GM18508 (cell line): ENCODE measurements around the gene TECTA.
"Not testable (repeated sequence)": the region's sequence is repeated elsewhere in the genome, so short reads cannot be mapped to it uniquely, and the experiment has no call there.

ENCODE experiments used
- ATAC-seq: cut with Tn5 transposase; IDR thresholded peaks from one replicate; pipeline ENCODE4 v1.9.1; 2021; ENCODE audit warnings: moderate number of reproducible peaks; ENCODE audit not compliant: insufficient read depth, unreplicated experiment

Gene TECTA

GRCh38 chr11:121163658-121164308, 62.7 kb downstream of the TECTA start:
- no peak for ATAC-seq

- ATAC-seq, result not testable (repeated sequence)
Measured at GRCh38 chr11:121177629-121178028, 76.6 kb downstream of the TECTA start.

GRCh38 chr11:121179306-121179705, 78.3 kb downstream of the TECTA start:
- no peak for ATAC-seq

DNA sequence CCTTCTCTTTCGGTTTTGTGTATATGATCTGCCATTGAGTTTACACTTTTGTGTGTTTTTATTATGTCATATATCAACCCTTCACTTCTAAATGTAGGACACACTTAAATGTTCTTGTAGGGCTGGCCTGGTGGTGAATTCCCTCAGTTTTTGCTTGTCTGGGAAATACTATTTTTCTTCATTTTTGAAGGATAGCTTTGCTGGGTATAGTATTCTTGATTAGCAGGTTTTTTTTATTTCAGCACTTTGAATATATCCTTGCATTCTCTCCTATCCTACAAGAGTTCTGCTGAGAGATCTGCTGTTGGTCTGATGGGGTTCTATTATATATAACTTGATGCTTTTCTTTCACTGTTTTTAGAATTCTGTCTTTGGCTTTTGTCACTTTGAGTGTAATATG, 79.1 kb downstream of the TECTA start:
- ATAC-seq, result no peak

GRCh38 chr11:121188776-121189175, 87.7 kb downstream of the TECTA start:
- no peak for ATAC-seq

GRCh38 chr11:121191818-121192217, 90.8 kb downstream of the TECTA start:
- ATAC-seq, result no peak

DNA sequence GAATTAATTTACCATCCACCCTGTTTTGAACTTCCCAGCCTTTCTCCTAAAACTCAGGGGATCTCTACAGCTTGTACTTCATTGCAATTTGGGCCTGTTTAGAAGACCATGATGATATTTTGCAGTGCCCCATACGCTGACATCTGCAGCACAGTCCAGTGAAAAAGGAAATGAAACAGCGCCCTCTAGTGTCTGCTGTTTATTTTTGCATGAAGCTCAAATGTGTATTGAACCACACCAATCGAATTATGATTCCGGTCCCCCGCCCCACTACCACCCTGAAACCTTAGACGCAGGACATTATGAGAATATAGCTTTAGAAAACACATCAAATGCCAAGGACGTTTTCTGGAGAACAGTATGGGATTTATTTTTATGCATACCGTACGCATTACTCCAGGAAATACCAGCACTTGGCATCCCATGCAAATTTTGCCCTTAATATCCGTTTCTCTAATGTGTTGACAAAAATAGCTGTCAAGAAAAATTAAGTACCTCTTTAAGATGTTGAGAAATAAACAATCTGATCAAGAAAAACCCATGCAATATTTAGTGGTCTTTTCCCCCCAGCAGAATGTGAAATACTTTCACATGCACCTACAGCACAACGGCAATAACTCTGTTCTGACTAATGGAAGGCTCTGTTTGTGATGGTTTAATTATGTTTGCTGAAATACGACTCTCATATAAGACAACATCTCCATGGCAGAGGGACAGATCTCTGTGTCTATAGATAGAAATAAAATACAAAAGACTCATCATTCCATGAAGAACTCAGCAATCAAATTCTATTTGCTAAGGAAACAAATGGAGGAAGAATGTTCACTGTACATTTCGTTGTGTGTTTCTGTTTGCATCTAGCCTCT, 93.9 kb downstream of the TECTA start:
- peak; percentile 55 for ATAC-seq

GRCh38 chr11:121198491-121198890, 97.4 kb downstream of the TECTA start:
- no peak for ATAC-seq

DNA sequence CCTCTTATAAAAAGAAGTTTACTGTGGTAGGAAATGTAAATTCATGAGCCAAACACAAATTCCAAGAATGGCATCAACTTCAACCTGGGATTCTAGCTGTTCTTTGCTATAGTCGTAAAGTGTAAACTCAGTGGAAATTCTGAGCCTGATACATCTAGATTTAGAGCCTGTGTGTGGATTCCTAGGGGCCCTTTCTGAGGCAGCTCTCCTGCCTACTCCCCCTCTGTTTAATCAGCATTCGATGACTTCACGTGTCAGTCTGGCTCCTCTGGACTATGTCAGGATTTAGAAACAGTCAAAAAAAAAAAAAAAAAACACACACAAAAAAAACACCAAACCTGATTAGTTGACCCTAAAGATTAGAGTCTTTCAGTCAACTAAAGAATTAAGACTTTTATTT, 98.5 kb downstream of the TECTA start:
- ATAC-seq, result no peak

DNA sequence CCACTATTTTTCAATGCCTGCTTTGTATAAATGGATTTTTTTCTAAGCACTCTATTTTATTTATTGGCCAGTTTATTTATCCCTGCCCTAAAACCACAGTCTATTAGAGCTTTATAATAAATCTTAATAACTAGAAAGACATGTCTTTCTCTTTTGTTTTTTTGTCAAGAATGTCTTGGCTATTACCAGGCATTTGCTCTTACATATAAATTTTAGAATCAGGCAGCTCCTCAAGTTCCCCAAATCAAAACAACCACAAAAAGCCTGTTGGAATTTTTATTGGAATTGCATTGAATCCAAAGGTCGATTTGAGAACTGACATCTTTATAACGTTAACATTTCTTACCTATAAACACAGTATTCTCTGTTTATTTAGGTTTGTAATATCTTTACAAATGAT, 105.8 kb downstream of the TECTA start:
- ATAC-seq, result no peak

GRCh38 chr11:121207485-121208115, 106.6 kb downstream of the TECTA start:
- ATAC-seq, result peak; percentile 81

- ATAC-seq, result no peak
Measured at GRCh38 chr11:121210445-121211080, 109.5 kb downstream of the TECTA start.

- ATAC-seq, result no peak
Measured at GRCh38 chr11:121211626-121212025, 110.6 kb downstream of the TECTA start.

DNA sequence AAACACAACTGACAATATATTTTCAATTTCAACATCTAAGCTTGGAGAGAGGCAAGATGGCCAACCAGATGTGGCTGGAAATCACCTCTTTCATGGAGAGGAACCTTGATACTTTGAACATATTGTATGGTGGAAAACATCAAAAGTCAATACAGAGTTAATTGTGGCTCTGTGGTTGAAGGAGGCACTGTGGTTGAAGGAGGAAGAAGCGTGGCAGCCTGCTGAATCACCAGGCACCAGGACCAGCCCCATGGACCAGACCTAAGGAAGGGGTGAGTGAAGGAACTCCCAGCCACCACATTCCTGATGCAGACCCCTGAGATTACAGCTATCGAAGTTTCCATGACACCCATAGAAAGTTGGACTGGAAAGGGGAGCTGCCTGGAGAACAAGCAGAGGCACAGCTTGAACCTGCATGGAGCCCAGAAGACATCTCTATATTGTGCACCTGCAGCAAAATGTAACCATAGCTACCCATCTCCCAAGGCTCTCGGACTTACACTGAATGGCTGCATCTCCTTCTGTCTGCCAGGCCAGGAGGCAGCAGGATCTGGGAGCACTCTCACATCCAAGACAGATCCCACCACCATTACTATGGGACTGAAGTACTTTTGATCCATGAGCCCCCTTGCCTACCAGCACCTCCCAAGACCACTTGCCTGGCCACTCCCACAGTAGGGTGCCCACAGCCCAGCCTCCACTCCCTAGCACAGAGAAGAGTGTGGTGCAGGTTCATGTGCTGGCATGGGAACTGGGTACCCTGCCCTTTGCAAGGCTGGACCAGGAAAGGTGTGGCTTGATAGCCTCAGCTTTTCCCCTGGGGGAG, 111.7 kb downstream of the TECTA start:
- ATAC-seq, result no peak

DNA sequence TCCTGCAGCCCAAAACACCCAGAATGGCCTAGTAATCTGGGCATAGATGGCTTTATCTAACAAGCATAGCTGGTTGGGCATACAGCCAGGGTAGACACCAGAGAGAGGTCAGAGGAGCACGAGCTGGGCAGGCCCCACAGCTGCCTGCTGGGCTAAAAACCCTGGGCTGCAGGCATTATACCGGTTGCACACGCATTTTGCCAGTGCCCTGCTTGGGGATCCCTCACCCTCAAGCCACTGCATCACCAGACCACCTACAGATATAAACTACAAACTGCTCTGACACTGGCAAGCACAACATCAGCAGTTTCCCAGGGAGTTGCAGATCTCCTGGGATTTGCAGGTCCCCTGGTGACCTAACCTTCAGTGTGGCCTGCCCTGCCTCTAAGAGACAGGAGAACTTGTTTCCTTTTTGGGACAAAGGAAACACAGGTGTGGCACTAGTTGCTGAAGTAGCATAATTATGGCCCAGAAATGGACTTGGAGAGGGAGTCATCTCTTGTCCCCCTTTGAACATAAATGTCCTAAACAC, 112.4 kb downstream of the TECTA start:
- no peak for ATAC-seq

DNA sequence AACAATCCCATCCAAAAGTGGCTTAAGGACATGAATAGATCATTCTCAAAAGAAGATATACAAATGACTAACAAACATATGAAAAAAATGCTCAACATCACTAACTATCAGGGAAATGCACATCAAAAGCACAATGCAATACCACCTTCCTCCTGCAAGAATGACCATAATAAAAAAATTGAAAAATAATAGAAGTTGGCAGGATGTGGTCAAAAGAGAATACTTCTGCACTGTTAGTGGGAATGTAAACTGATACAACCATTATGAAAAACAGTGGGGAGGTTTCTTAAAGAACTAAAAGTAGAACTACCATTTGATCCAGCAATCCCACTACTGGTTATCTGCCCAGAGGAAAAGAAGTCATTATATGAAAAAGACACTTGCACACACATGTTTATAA, 113.8 kb downstream of the TECTA start:
- ATAC-seq, result no peak

- no peak for ATAC-seq
Measured at GRCh38 chr11:121221496-121222200, 120.6 kb downstream of the TECTA start.

DNA sequence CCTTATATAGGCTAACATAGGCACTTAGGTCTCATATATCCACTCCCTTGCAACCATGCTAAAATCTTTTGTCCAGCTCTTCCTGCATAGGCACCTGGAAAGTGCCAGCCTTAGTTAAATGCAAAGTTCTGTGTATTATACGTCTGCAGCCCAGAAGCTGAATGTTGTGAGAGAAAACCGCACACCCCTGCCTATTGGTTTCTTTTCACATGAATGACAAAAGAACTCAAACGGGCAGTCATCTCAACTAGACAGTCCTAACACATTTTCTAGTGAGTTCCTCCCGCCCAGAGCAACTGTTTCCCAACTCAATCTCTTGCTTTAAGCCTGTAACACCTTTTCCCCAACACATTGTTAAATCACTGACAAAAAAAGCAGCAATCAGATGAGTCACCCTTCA, 122.1 kb downstream of the TECTA start:
- ATAC-seq, result no peak

DNA sequence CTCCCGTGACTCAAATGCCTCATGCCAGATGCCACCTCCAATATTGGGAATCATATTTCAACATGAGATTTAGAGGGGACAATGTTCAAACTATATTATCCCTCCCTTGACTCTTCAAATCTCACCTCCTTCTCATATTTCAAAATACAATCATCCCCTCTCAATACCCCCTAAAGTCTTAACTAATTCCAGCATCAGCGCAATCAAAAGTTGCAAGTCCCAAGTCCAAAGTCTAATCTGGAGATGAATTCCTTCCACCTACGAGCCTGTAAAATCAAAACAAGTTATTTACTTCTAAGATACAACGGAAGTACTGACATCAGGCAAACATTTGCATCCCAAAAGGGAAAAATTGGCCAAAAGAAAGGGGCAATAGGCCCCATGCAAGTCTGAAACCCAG, 124.3 kb downstream of the TECTA start:
- ATAC-seq, result no peak
